ENCODE data around the gene CFAP251.

The CFAP251 gene

DNA sequence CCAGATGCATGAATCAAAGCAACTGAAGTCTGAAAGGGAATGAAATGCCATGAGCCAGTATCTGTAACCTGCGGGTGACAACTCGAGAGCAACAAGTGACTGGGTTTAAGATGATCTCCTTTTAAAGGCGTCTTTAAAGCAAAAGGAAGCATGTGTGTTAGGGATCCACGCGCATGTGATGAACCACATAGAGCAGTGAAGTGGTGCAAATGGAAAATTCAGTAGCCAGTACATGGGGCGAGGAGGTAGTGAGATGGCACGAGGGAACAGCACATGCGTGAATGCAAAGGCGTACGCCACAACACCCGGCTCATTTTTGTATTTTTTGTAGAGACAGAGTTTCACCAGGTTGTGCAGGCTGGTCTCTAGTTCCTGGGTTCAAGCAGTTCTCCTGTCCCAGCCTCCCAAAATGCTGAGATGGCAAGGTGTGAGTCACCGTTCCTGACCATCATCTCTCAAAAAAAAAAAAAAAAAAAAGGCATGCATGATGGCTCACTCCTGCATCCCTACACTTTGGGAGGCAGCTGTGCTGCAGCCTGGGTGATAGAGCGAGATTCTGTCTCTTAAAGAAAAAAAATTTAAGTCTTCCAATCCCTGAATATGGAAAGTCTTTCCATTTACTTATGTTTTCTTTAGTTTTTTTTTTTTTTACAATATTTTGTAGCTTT is 78.7 kb downstream of the CFAP251 start:
- no peak for DNase-seq (ENCODE audit: low read depth, low spot score)
- POLR2A ChIA-PET: no interaction called here
- TF ChIP-seq CTCF (IDR thresholded peaks at IDR 0.05; ENCODE audit: insufficient read depth, low read length, missing control alignments): no peak
- CTCF ChIA-PET: interaction anchor here (1.5 kb wide), 1 partner anchor 27 kb away, joined by 3 read pairs; no protein-coding TSS in a partner anchor
- no peak overlapping the region for H3K4me3 ChIP-seq (ENCODE audit: low read depth, low read length)

DNA sequence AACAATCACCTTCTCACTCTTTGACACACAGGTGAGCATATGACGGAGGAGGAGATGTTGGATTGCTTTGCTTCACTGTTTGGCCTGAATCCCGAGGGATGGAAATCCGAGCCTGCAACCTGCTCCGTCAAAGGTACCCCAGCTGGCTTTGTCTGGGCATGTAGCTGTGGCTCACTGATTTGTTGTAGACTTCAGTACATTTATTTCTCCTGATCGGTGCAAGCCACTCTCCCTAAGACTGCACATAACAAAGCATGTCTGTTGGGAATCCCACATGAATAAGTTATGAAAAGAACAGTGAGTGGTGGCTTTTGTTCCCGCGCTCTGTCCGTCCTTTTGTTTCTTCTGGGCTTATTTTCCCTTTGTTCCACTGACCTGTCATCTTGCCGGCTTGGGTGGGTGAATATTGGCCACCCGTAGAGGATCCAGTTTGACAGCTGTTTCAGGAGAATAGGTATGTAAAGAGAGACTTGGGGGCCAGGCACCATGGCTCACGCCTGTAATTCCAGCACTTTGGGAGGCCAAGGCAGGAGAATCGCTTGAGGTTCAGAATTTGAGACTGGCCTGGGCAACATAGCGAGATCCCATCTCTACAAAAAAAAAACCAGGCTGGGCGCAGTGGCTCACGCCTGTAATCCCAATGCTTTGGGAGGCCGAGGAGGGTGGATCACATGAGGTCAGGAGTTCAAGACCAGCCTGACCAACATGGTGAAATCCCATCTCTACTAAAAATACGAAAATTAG is 83.2 kb downstream of the CFAP251 start:
- DNase-seq (ENCODE audit: low read depth, low spot score): no peak
- ChIA-PET POLR2A (no interaction called here), CTCF (interaction anchor here (1.4 to 2.0 kb wide), 2 partner anchors 19 to 207 kb away, joined by 3 to 6 read pairs; partner anchors contain the start of gene BCL7A)
- TF ChIP-seq CTCF (IDR thresholded peaks at IDR 0.05; ENCODE audit: insufficient read depth, low read length, missing control alignments): no peak
- no peak overlapping the region for H3K4me3 ChIP-seq (ENCODE audit: low read depth, low read length)

GRCh38 chr12:122003651-122004611 is 85.5 kb downstream of the CFAP251 start:
- no peak for DNase-seq (ENCODE audit: low read depth, low spot score)

DNA sequence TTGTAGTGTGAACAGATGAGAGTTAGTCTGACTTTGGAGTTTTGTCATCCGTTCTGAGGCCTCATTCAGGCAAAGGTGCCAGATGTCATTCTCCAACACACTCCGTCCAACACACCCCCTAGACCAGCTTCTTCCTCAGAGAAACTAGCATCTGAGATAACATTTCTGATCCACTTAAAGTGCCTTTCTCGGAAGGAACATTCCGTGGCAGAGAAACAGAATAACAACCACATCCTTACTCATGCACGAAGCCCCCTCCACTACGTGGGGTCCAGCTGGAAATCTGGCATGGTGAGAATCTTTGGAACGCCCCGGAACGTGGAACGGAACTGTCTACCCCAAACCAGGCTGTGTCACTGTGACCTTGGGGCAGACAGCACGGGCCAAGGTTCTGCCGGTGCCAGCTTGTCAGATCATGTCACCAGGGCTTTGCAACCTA is 86.3 kb downstream of the CFAP251 start:
- DNase-seq (ENCODE audit: low read depth, low spot score): no peak
- H3K4me3 ChIP-seq (ENCODE audit: low read depth, low read length): no peak overlapping the region
- POLR2A ChIA-PET: interaction anchor here (0.8 kb wide), 1 partner anchor 80 kb away, joined by 3 read pairs; no protein-coding TSS in a partner anchor
- CTCF ChIA-PET: interaction anchor here (1.3 kb wide), 1 partner anchor 87 kb away, joined by 4 read pairs; the partner anchor contains the start of gene CFAP251
- TF ChIP-seq CTCF (IDR thresholded peaks at IDR 0.05; ENCODE audit: insufficient read depth, low read length, missing control alignments): no peak

More at GRCh38 chr12:122003651-122004611, 85.5 kb downstream of the CFAP251 start:
- no peak for TF ChIP-seq CTCF (IDR thresholded peaks at IDR 0.05; ENCODE audit: insufficient read depth, low read length, missing control alignments)
- H3K4me3 ChIP-seq (ENCODE audit: low read depth, low read length): no peak overlapping the region
- ChIA-PET CTCF (interaction anchor here (1.3 to 2.0 kb wide), 5 partner anchors 8 to 120 kb away, joined by 3 to 6 read pairs (median 4); partner anchors contain the start of genes BCL7A and CFAP251), POLR2A (no interaction called here)

DNA sequence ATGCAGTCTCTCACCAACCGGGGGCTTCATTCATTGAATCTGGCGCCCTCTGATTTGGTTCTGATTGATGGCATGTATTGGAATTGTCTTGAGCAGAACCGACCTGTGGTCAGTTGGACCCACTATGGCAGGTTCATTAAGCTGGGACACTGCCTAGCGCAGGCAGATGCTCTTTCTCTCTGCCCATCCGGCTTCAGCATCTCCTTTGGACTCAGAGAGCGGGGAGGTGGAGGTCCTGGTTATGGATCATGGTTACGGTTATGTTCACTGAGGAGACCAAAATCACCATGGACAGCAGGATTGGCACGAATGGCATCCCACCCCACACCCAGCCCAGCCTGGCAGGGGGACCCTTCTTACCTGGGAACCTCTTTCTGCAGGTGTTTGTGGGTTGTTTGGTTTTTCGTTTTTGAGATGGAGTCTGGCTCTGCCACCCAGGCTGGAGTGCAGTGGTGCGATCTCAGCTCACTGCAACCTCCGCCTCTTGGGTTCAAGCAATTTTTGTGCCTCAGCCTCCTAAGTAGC is 86.9 kb downstream of the CFAP251 start:
- H3K4me3 ChIP-seq (ENCODE audit: low read depth, low read length): no peak overlapping the region
- no peak for TF ChIP-seq CTCF (IDR thresholded peaks at IDR 0.05; ENCODE audit: insufficient read depth, low read length, missing control alignments)
- CTCF ChIA-PET: interaction anchor here (1.3 kb wide), 1 partner anchor 87 kb away, joined by 4 read pairs; the partner anchor contains the start of gene CFAP251
- POLR2A ChIA-PET: interaction anchor here (0.8 kb wide), 1 partner anchor 81 kb away, joined by 3 read pairs; no protein-coding TSS in a partner anchor
- DNase-seq (ENCODE audit: low read depth, low spot score): no peak
